ENCODE measurements around the gene DNAH17. TPM values are rescaled to one million over a fixed set of nuclear protein-coding genes. Genes with fewer than 3 reads are reported as not detected.

The DNAH17 gene
- total and polyA plus RNA-seq, 2 donors (not counting 3 experiments of a cell fraction or from before 2014, with no cell fraction given) = not detected

GRCh38 chr17:78460951-78461798 lies 116.0 kb downstream of the DNAH17 start:
- H3K27me3 ChIP-seq (ENCODE audit: control insufficient read depth in 2 of 2, insufficient read depth in 2 of 2, low read length in 2 of 2) = no peaks in the 10 kb centered on the region
- TF ChIP-seq GATA2 (IDR thresholded peaks at IDR 0.05; ENCODE audit: insufficient read depth, insufficient read length, low read depth, low read length) (no peak), EZH2 (IDR thresholded peaks at IDR 0.05; ENCODE audit: borderline replicate concordance, low read depth, low read length, severe bottlenecking) (no peak), JUN (IDR thresholded peaks at IDR 0.05; ENCODE audit: borderline replicate concordance, insufficient read depth, insufficient read length, low read depth) (no peak), POLR2AphosphoS5 (IDR thresholded peaks at IDR 0.05; ENCODE audit: insufficient read depth, low read depth, low read length) (no peak), POLR2A (IDR thresholded peaks at IDR 0.05; ENCODE audit: low read depth, low read length) (no peak), MYC (IDR thresholded peaks at IDR 0.05; ENCODE audit: low read depth, low read length) (no peak), FOS (IDR thresholded peaks at IDR 0.05; ENCODE audit: borderline replicate concordance, insufficient read depth, low read length) (no peak)
- TF ChIP-seq, protein P1, sequence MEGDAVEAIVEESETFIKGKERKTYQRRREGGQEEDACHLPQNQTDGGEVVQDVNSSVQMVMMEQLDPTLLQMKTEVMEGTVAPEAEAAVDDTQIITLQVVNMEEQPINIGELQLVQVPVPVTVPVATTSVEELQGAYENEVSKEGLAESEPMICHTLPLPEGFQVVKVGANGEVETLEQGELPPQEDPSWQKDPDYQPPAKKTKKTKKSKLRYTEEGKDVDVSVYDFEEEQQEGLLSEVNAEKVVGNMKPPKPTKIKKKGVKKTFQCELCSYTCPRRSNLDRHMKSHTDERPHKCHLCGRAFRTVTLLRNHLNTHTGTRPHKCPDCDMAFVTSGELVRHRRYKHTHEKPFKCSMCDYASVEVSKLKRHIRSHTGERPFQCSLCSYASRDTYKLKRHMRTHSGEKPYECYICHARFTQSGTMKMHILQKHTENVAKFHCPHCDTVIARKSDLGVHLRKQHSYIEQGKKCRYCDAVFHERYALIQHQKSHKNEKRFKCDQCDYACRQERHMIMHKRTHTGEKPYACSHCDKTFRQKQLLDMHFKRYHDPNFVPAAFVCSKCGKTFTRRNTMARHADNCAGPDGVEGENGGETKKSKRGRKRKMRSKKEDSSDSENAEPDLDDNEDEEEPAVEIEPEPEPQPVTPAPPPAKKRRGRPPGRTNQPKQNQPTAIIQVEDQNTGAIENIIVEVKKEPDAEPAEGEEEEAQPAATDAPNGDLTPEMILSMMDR (IDR thresholded peaks at IDR 0.05; ENCODE audit: extremely low read depth in 1 of 2, insufficient read depth in 1 of 2, low read depth in 1 of 2, low read length in 2 of 2) = no peak
- TF ChIP-seq, protein P2, sequence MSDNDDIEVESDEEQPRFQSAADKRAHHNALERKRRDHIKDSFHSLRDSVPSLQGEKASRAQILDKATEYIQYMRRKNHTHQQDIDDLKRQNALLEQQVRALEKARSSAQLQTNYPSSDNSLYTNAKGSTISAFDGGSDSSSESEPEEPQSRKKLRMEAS (IDR thresholded peaks at IDR 0.05; ENCODE audit: insufficient read depth, insufficient read length) = no peak
- H3K36me3 ChIP-seq (ENCODE audit: control insufficient read depth in 2 of 2, extremely low read depth in 1 of 2, insufficient read depth in 2 of 2, low read length in 2 of 2) = no peaks in the 10 kb centered on the region
- H3K4me1 ChIP-seq (ENCODE audit: control insufficient read depth, extremely low read depth, insufficient read depth, low read length) = no peaks in the 10 kb centered on the region
- H3K9me3 ChIP-seq (replicated peaks; ENCODE audit: control insufficient read depth, insufficient read depth, low read length) = no peaks in the 10 kb centered on the region
- DNase-seq (ENCODE audit: low read depth, low spot score) = no peak
- CTCF ChIA-PET = interaction anchor here (0.5 to 1.3 kb wide), 2 partner anchors 16 to 1197 kb away, joined by 3 to 4 read pairs; no protein-coding TSS in a partner anchor
- dilution Hi-C loops (cut with MboI; ENCODE audit: extremely low pct_ligation_motif_present, low sequenced_read_pairs) (no loop called here), intact Hi-C loops (cut with micrococcal nuclease) (no loop called here)
- no peak for FAIRE-seq
- no peak overlapping the region for H3K4me3 ChIP-seq (replicated peaks in 1 of 3; ENCODE audit: insufficient read depth in 1 of 3, low read depth in 1 of 3, low read length in 3 of 3)
- no peaks in the 10 kb centered on the region for H4K20me1 ChIP-seq (replicated peaks; ENCODE audit: control insufficient read depth, extremely low read depth, insufficient read depth, low read length)
- POLR2A ChIA-PET = no interaction called here
- H3K9ac ChIP-seq (replicated peaks; ENCODE audit: extremely low read depth, insufficient read depth, low read length) = no peak overlapping the region
- BruUV-seq (replicated peaks) = no TSS peak
- H2AFZ ChIP-seq (ENCODE audit: low read depth, low read length) = no peak overlapping the region
- H3K9me1 ChIP-seq (replicated peaks; ENCODE audit: control insufficient read depth, extremely low read depth, insufficient read depth, low read length) = no peaks in the 10 kb centered on the region
- no peak overlapping the region for H3K27ac ChIP-seq (ENCODE audit: insufficient read depth, low read depth, low read length)
- H3K79me2 ChIP-seq (ENCODE audit: control insufficient read depth, insufficient read depth, low read length) = no peaks in the 10 kb centered on the region
- H3K4me2 ChIP-seq (ENCODE audit: insufficient read depth, low read length) = no peak overlapping the region

Data from endothelial cell of umbilical vein (primary cell).